SU-DHL-6 (cell line): Measurements from ENCODE around the gene TOM1.

Source experiments
- H2AFZ ChIP-seq: fragments of 200-600 bp; sonication (generic); 2 replicates; pipeline ENCODE4 v1.6.1; 2014; ENCODE audit warnings: low read depth, mild to moderate bottlenecking, moderate library complexity, mixed read lengths, antibody characterized with exemption, low read length; ENCODE audit not compliant: severe bottlenecking
- H3F3A ChIP-seq: fragments of 200-600 bp; shearing (Covaris generic); 2 replicates; pipeline ENCODE4 v1.6.0; 2016; ENCODE audit warnings: antibody characterized with exemption, mild to moderate bottlenecking; ENCODE audit not compliant: insufficient read depth
- H3K27ac ChIP-seq: fragments of 200-600 bp; sonication (generic); 2 replicates; pipeline ENCODE4 v1.5.1; 2016; ENCODE audit warnings: low read depth, mild to moderate bottlenecking, low read length, moderate library complexity, mixed read lengths
- H3K27me3 ChIP-seq: fragments of 200-600 bp; sonication (generic), shearing (Covaris generic); 2 replicates; pipeline ENCODE4 v1.6.0; 2014; ENCODE audit warnings: mild to moderate bottlenecking, low read length
- H3K36me3 ChIP-seq: fragments of 200-600 bp; sonication (generic); 2 replicates; pipeline ENCODE4 v1.6.1; 2014; ENCODE audit warnings: mild to moderate bottlenecking, low read length, mixed read lengths
- H3K4me2 ChIP-seq: fragments of 300-600, 200-600 bp; shearing (Covaris generic), sonication (generic); 2 replicates; pipeline ENCODE4 v1.6.0; 2014; ENCODE audit warnings: low read length, low read depth, mild to moderate bottlenecking; ENCODE audit not compliant: poor library complexity, severe bottlenecking
- H3K4me3 ChIP-seq: fragments of 200-600 bp; sonication (generic); 2 replicates; pipeline ENCODE4 v1.5.1; 2014; ENCODE audit warnings: antibody characterized with exemption, low read length, mild to moderate bottlenecking, mixed read lengths; ENCODE audit not compliant: insufficient read depth, poor library complexity, severe bottlenecking
- H3K79me2 ChIP-seq: fragments of 200-600 bp; sonication (generic); 2 replicates; pipeline ENCODE4 v1.6.1; 2014; ENCODE audit warnings: mild to moderate bottlenecking, low read length, moderate library complexity; ENCODE audit not compliant: insufficient read depth
- H3K9ac ChIP-seq: fragments of 200-600 bp; sonication (generic); 2 replicates; pipeline ENCODE4 v1.7.0; 2014; ENCODE audit warnings: mild to moderate bottlenecking, low read length
- H3K9me2 ChIP-seq: fragments of 200-600 bp; sonication (generic); replicated peaks from 2 replicates; pipeline ENCODE4 v1.6.1; 2014; ENCODE audit warnings: low read length; ENCODE audit not compliant: insufficient read depth
- H3K9me3 ChIP-seq: fragments of 200-600 bp; sonication (generic); 2 replicates; pipeline ENCODE4 v1.6.1; 2014; ENCODE audit warnings: low read length, mixed read lengths; ENCODE audit not compliant: insufficient read depth
- H4K20me1 ChIP-seq: fragments of 200-600 bp; sonication (generic); 2 replicates; pipeline ENCODE4 v1.6.1; 2014; ENCODE audit warnings: low read depth, mild to moderate bottlenecking, antibody characterized with exemption, low read length, moderate library complexity, mixed read lengths
- EZH2phosphoT487 ChIP-seq: fragments of 200-600 bp; sonication (generic), shearing (Covaris generic); conservative IDR thresholded peaks from 2 replicates; pipeline ENCODE4 v1.6.1; 2018; ENCODE audit warnings: mild to moderate bottlenecking, antibody characterized with exemption, low read length, moderate library complexity, mixed read lengths
- TF ChIP-seq, protein P1 (sequence below): fragments of 200-600 bp; sonication (generic); IDR thresholded peaks from one replicate; pipeline ENCODE4 v1.5.1; 2017; ENCODE audit warnings: antibody characterized with exemption, mild to moderate bottlenecking, low read length, moderate library complexity; ENCODE audit not compliant: insufficient read depth, poor library complexity, severe bottlenecking

Gene TOM1

DNA sequence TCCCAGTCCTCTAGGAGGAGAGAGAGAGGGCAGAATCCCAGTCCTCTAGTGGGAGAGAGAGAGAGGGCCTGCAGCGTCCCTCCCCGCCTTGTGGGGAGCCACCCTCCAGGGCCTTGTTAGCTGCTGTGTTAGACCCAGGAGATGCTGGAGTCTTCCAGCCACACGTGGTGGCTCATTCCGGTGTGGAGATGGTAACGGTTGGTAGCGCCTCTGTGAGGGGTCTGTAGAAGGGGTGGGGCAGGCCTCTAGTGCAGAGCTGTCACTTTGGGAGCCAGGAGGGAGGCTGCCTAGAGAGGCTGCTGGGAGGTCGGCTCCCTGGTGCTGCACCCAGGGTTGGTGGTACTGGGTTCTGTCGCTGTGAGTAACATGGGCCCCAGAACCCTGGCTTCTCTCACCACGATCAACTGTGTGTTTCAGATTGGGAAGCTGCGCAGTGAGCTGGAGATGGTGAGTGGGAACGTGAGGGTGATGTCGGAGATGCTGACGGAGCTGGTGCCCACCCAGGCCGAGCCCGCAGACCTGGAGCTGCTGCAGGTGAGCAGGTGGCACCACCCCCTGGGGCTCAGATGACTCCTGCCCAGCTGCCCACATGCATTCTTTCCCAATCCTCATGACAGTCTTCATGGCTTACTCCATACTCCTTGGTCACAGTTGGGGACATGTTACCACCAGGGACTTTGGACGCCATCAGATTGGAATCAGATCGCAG, 27.3 kb downstream of the TOM1 start:
- Histone ChIP-seq H3K27ac (no peak overlapping the region), H4K20me1 (no peaks in the 10 kb centered on the region), H3K27me3 (no peaks in the 10 kb centered on the region), H3K4me2 (no peak overlapping the region), H3K36me3 (no peaks in the 10 kb centered on the region), H3F3A (no peaks in the 10 kb centered on the region), H3K9me3 (no peaks in the 10 kb centered on the region), H3K9me2 (no peaks in the 10 kb centered on the region), H3K9ac (no peak overlapping the region), H3K4me3 (no peak overlapping the region), H3K79me2 (no peaks in the 10 kb centered on the region), H2AFZ (no peak overlapping the region)
- TF ChIP-seq, protein P1, sequence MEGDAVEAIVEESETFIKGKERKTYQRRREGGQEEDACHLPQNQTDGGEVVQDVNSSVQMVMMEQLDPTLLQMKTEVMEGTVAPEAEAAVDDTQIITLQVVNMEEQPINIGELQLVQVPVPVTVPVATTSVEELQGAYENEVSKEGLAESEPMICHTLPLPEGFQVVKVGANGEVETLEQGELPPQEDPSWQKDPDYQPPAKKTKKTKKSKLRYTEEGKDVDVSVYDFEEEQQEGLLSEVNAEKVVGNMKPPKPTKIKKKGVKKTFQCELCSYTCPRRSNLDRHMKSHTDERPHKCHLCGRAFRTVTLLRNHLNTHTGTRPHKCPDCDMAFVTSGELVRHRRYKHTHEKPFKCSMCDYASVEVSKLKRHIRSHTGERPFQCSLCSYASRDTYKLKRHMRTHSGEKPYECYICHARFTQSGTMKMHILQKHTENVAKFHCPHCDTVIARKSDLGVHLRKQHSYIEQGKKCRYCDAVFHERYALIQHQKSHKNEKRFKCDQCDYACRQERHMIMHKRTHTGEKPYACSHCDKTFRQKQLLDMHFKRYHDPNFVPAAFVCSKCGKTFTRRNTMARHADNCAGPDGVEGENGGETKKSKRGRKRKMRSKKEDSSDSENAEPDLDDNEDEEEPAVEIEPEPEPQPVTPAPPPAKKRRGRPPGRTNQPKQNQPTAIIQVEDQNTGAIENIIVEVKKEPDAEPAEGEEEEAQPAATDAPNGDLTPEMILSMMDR: no peak
- TF ChIP-seq EZH2phosphoT487: no peak

DNA sequence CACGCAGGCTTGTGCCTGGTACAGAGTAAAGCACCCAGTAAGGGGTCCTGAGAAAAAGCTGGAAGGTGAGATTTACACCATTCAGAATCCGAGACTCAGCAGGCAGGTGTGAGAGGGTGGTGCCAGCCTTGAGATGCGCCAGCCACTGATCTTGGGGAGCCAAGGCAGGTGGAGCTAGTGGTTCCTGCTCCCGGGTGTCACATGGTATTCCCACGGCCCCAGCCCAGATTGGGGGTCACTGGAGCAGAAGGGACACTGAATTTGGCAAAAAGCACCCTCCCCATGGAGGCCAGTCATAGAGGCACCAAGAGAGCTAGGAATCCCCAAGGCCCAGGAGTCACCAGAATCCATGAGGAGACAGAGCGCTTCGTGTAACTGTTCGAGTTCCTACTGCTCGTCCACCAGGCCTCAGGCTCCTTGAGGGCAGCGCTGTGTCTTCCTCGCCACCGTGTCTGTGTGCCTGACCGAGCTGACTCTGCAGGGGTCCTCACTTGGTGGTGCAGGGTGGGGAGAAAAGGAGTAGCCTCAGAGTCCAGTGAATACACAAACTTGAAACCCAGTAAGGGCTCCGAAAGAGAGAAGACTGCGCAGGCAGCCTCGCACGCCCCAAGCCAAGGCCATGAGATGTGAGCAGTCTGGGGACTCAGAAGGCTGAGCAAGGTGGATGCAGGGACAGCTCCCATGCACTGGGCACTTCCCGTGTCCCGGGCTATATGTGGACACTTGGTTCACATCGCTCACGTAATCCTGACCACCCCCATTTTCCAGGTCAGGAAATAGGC, 28.2 kb downstream of the TOM1 start:
- TF ChIP-seq EZH2phosphoT487: no peak
- TF ChIP-seq, protein P1: no peak
- Histone ChIP-seq H3K36me3 (no peaks in the 10 kb centered on the region), H3K79me2 (no peaks in the 10 kb centered on the region), H2AFZ (no peak overlapping the region), H3K27me3 (no peaks in the 10 kb centered on the region), H3K9me2 (no peaks in the 10 kb centered on the region), H3K4me2 (no peak overlapping the region), H3K9ac (no peak overlapping the region), H3K27ac (no peak overlapping the region), H3K9me3 (no peaks in the 10 kb centered on the region), H3K4me3 (no peak overlapping the region), H3F3A (no peaks in the 10 kb centered on the region), H4K20me1 (no peaks in the 10 kb centered on the region)

DNA sequence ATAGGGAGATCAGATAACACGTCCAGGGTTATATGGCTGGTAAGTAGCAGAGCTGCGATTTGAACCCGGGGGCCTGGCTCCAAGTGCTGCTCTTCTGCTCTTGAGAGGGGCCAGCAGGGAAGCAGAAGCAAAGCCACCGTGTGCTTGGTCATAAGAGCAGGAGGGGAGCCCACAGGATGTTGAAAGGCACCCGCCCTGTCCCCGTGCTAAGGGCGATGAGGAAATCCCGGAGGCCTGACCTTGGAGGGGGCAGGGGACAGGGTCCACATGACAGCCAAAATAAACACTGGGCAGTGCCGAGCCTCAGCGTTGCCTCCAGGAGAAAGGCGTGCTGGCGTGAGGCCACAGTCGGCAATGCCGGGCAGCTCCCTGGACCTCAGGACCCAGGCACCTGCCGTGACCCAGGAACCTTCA, 28.8 kb downstream of the TOM1 start:
- Histone ChIP-seq H3K36me3 (no peaks in the 10 kb centered on the region), H3K27me3 (no peaks in the 10 kb centered on the region), H3K9ac (no peak overlapping the region), H3K9me2 (no peaks in the 10 kb centered on the region), H3K9me3 (no peaks in the 10 kb centered on the region), H3K4me2 (no peak overlapping the region), H3F3A (no peaks in the 10 kb centered on the region), H4K20me1 (no peaks in the 10 kb centered on the region), H3K4me3 (no peak overlapping the region), H2AFZ (no peak overlapping the region), H3K79me2 (no peaks in the 10 kb centered on the region), H3K27ac (no peak overlapping the region)
- TF ChIP-seq, protein P1: no peak
- TF ChIP-seq EZH2phosphoT487: no peak
